ENCODE data around the gene HOXC4.

The HOXC4 gene

DNA sequence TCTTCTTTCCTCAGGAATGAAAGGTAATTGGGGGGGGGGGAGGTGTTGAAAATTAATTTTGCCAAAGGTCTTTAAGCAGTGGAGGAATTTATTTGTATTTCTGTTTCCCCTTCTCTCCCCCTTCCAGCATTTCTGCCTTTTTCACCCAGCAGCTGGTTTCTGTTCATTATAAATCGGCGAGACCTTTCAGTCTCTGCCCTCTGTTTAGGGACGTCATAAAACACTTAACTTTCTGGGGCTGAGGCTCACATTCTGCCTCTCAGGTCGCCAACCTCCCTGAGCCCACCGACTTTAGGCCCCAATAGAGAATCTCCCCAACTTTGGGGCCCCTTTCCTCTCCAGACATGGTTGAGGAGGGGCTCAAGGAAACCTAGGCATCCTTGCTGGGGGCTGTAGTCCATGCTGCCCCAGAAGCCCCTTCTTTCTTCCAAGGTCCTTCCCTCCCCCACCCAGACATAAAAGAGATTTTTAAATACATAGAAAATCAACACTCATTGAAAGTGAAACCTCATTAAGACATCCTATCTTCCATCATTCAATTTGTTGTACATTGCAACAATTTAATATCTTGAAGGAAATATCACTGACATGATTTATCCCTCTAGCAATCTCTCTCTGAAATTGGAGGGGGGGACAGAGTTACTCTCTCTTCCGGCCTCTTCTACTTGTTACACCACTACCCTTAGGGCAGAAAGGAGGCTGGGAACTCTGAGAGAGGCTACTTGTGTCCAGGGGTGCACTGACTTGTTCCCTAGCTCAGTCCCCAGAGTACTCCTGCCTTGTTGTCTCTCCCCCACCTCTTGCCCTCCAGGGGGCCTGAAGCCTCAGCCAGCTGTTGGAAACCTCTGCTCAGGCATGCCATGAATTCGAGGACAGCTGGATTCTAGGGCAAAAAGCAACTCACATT, 27.9 kb upstream of the HOXC4 start:
- H3K4me1 ChIP-seq (ENCODE audit: insufficient read depth, low read length): peaks cover 3% of the 10 kb centered on the region; the same call in 1 of the 2 replicates
- WGBS: 16% methylated on average over 7 of the region's 7 CpGs
- peaks cover 100% of the 10 kb centered on the region for H3K27me3 ChIP-seq (ENCODE audit: insufficient read depth, low read length)
- no peaks in the 10 kb centered on the region for H3K9me3 ChIP-seq (ENCODE audit: insufficient read depth, low read depth, low read length)
- no peaks in the 10 kb centered on the region for H3K36me3 ChIP-seq (ENCODE audit: insufficient read depth, low read length)
- H3K27ac ChIP-seq (ENCODE audit: low read depth, low read length): no peak overlapping the region
- H3K9ac ChIP-seq (ENCODE audit: low read depth, low read length): no peak overlapping the region
- no peak overlapping the region for H3K4me3 ChIP-seq (ENCODE audit: low read length)

DNA sequence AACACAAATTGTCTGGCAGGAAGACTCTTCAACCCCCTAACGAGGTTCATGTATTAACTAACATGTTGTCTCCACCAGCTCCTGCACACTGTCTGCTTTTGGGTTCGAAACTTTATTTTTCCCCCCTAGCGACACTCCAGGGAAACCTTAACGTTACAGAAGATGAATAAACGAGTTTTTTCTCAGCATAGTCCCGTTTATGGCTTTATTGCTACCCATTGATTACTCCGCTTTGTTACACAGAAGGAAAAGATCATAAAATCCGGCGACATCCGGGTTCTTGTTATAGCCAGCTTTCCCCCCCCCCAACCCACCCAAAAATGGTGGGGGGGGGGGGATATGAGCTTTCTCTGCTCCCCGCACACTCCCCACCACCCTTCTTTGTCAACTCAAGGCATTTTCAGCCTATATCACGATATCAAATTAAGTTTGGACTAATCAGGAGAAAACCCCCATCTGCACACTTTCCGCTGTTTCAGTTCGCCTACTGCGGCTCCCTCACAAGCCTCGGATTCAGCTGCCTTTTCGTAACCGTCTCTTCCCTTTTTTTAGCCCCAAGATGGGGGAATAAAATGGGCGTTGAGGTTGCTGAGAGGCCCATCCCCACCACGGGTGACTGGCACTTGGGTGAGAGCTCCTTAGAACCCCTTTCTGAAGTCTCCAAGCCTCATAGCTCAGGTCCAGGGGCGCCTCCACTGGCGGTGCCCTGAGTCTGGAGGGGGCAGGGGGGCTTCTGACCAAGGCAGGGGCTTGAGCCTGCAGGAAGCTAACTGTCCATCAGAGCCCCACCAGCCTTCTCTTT, 26.8 kb upstream of the HOXC4 start:
- Histone ChIP-seq H3K36me3 (ENCODE audit: insufficient read depth, low read length) (no peaks in the 10 kb centered on the region), H3K9me3 (ENCODE audit: insufficient read depth, low read depth, low read length) (no peaks in the 10 kb centered on the region), H3K27ac (ENCODE audit: low read depth, low read length) (no peak overlapping the region), H3K27me3 (ENCODE audit: insufficient read depth, low read length) (peaks cover 100% of the 10 kb centered on the region), H3K9ac (ENCODE audit: low read depth, low read length) (no peak overlapping the region), H3K4me1 (ENCODE audit: insufficient read depth, low read length) (peaks cover 3% of the 10 kb centered on the region; the same call in 1 of the 2 replicates), H3K4me3 (ENCODE audit: low read length) (no peak overlapping the region)
- 12% methylated on average over 19 of the region's 22 CpGs for WGBS

GRCh38 chr12:54027442-54027786, 26.2 kb upstream of the HOXC4 start:
- H3K9me3 ChIP-seq (ENCODE audit: insufficient read depth, low read depth, low read length): no peaks in the 10 kb centered on the region
- 37% methylated on average over 3 of the region's 3 CpGs for WGBS
- no peak overlapping the region for H3K27ac ChIP-seq (ENCODE audit: low read depth, low read length)
- H3K9ac ChIP-seq (ENCODE audit: low read depth, low read length): no peak overlapping the region
- H3K4me3 ChIP-seq (ENCODE audit: low read length): no peak overlapping the region
- peaks cover 100% of the 10 kb centered on the region for H3K27me3 ChIP-seq (ENCODE audit: insufficient read depth, low read length)
- H3K4me1 ChIP-seq (ENCODE audit: insufficient read depth, low read length): peaks cover 3% of the 10 kb centered on the region; the same call in 1 of the 2 replicates
- H3K36me3 ChIP-seq (ENCODE audit: insufficient read depth, low read length): no peaks in the 10 kb centered on the region

DNA sequence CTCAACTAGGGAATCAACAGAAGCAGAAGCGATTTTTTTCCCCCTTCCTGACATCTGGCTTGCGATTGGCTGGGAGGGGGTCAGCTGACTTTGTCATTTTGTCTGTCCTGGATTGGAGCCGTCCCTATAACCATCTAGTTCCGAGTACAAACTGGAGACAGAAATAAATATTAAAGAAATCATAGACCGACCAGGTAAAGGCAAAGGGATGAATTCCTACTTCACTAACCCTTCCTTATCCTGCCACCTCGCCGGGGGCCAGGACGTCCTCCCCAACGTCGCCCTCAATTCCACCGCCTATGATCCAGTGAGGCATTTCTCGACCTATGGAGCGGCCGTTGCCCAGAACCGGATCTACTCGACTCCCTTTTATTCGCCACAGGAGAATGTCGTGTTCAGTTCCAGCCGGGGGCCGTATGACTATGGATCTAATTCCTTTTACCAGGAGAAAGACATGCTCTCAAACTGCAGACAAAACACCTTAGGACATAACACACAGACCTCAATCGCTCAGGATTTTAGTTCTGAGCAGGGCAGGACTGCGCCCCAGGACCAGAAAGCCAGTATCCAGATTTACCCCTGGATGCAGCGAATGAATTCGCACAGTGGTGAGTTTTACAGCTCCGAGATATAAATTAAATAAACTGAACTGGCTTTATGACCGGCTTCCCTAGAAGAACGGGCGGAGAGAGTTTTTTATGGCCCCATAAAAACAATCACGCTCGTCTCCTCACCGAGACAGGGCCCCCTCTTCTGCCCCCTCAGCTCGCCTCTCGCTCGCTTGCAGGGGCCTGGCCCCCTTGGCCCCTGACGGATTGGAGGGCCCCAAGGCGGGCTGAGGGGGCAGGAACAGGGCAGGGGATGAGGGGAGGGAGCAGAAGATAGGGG, 25.1 kb upstream of the HOXC4 start, which contains the start of gene HOXC6:
HOXC6 (plus strand) TSS at position 127 of the 888 bp plus-strand sequence; CDS start at position 209, 82 bp downstream.
- Histone ChIP-seq H3K36me3 (ENCODE audit: insufficient read depth, low read length) (no peaks in the 10 kb centered on the region), H3K4me3 (ENCODE audit: low read length) (no peak within 1 kb of the TSS), H3K9ac (ENCODE audit: low read depth, low read length) (no peak within 1 kb of the TSS), H3K4me1 (ENCODE audit: insufficient read depth, low read length) (peaks cover under 1% of the 10 kb centered on the region; the same call in 1 of the 2 replicates), H3K27ac (ENCODE audit: low read depth, low read length) (no peak within 1 kb of the TSS), H3K9me3 (ENCODE audit: insufficient read depth, low read depth, low read length) (no peaks in the 10 kb centered on the region), H3K27me3 (ENCODE audit: insufficient read depth, low read length) (peaks cover 100% of the 10 kb centered on the region)
- 8% methylated on average over 34 of the region's 36 CpGs for WGBS

GRCh38 chr12:54029529-54030441, 23.9 kb upstream of the HOXC4 start:
- no peak overlapping the region for H3K27ac ChIP-seq (ENCODE audit: low read depth, low read length)
- H3K9ac ChIP-seq (ENCODE audit: low read depth, low read length): no peak overlapping the region
- H3K4me3 ChIP-seq (ENCODE audit: low read length): 0 out of 2 replicates have a peak overlapping the region, but pooled peaks have one; percentile 1

GRCh38 chr12:54030442-54030801, 23.2 kb upstream of the HOXC4 start:
- no peaks in the 10 kb centered on the region for H3K36me3 ChIP-seq (ENCODE audit: insufficient read depth, low read length)
- no peak overlapping the region for H3K4me3 ChIP-seq (ENCODE audit: low read length)
- H3K9me3 ChIP-seq (ENCODE audit: insufficient read depth, low read depth, low read length): no peaks in the 10 kb centered on the region
- peaks cover 100% of the 10 kb centered on the region for H3K27me3 ChIP-seq (ENCODE audit: insufficient read depth, low read length)
- no peaks in the 10 kb centered on the region for H3K4me1 ChIP-seq (ENCODE audit: insufficient read depth, low read length)
- H3K9ac ChIP-seq (ENCODE audit: low read depth, low read length): no peak overlapping the region
- 12% methylated on average over 4 of the region's 7 CpGs for WGBS
- H3K27ac ChIP-seq (ENCODE audit: low read depth, low read length): no peak overlapping the region

More at GRCh38 chr12:54029529-54030441, 23.9 kb upstream of the HOXC4 start:
- H3K4me1 ChIP-seq (ENCODE audit: insufficient read depth, low read length): no peaks in the 10 kb centered on the region
- 3% methylated on average over 53 of the region's 53 CpGs for WGBS
- H3K27me3 ChIP-seq (ENCODE audit: insufficient read depth, low read length): peaks cover 100% of the 10 kb centered on the region
- H3K36me3 ChIP-seq (ENCODE audit: insufficient read depth, low read length): no peaks in the 10 kb centered on the region
- H3K9me3 ChIP-seq (ENCODE audit: insufficient read depth, low read depth, low read length): no peaks in the 10 kb centered on the region

GRCh38 chr12:54030889-54031471, 22.7 kb upstream of the HOXC4 start:
- no peak overlapping the region for H3K4me3 ChIP-seq (ENCODE audit: low read length)
- peaks cover 100% of the 10 kb centered on the region for H3K27me3 ChIP-seq (ENCODE audit: insufficient read depth, low read length)
- H3K27ac ChIP-seq (ENCODE audit: low read depth, low read length): no peak overlapping the region
- no peaks in the 10 kb centered on the region for H3K36me3 ChIP-seq (ENCODE audit: insufficient read depth, low read length)
- no peak overlapping the region for H3K9ac ChIP-seq (ENCODE audit: low read depth, low read length)
- H3K4me1 ChIP-seq (ENCODE audit: insufficient read depth, low read length): no peaks in the 10 kb centered on the region
- WGBS: 3% methylated on average over 46 of the region's 46 CpGs
- no peaks in the 10 kb centered on the region for H3K9me3 ChIP-seq (ENCODE audit: insufficient read depth, low read depth, low read length)

DNA sequence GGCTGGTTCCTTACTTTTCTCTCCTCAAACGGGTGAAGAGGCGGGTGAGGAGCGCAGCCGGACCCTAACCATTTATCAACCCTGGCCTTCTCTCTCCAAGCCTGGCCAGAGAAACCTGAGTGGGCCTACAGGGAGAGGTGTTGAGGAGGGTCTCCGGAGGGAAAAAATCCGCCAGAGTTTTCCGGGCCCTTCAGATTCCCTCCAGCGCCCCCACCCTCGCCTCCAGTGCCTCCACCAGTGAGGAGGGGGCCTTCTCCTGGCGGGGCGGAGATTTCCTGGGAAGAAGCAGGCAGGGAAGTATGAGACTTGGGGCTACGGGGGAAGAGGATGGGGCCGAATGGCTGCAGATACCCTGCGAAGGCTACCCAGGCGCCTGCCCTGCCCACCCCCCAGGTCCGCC, 22.2 kb upstream of the HOXC4 start:
- Histone ChIP-seq H3K4me3 (ENCODE audit: low read length) (no peak overlapping the region), H3K4me1 (ENCODE audit: insufficient read depth, low read length) (no peaks in the 10 kb centered on the region)
- WGBS: 12% methylated on average over 15 of the region's 16 CpGs

GRCh38 chr12:54032086-54032619, 21.5 kb upstream of the HOXC4 start:
- WGBS: 26% methylated on average over 6 of the region's 6 CpGs
- H3K4me1 ChIP-seq (ENCODE audit: insufficient read depth, low read length): no peaks in the 10 kb centered on the region
- no peaks in the 10 kb centered on the region for H3K9me3 ChIP-seq (ENCODE audit: insufficient read depth, low read depth, low read length)
- no peak overlapping the region for H3K9ac ChIP-seq (ENCODE audit: low read depth, low read length)
- H3K27ac ChIP-seq (ENCODE audit: low read depth, low read length): no peak overlapping the region
- H3K4me3 ChIP-seq (ENCODE audit: low read length): no peak overlapping the region
- H3K36me3 ChIP-seq (ENCODE audit: insufficient read depth, low read length): no peaks in the 10 kb centered on the region
- peaks cover 100% of the 10 kb centered on the region for H3K27me3 ChIP-seq (ENCODE audit: insufficient read depth, low read length)

More for the DNA sequence above, 22.2 kb upstream of the HOXC4 start:
- no peaks in the 10 kb centered on the region for H3K36me3 ChIP-seq (ENCODE audit: insufficient read depth, low read length)
- no peaks in the 10 kb centered on the region for H3K9me3 ChIP-seq (ENCODE audit: insufficient read depth, low read depth, low read length)
- no peak overlapping the region for H3K9ac ChIP-seq (ENCODE audit: low read depth, low read length)
- H3K27ac ChIP-seq (ENCODE audit: low read depth, low read length): no peak overlapping the region
- H3K27me3 ChIP-seq (ENCODE audit: insufficient read depth, low read length): peaks cover 100% of the 10 kb centered on the region
